ENCODE measurements around the gene CHRDL2. TPM values are rescaled to one million over a fixed set of nuclear protein-coding genes. Genes with fewer than 3 reads are reported as not detected.
"Not testable (repeated sequence)": the region's sequence is repeated elsewhere in the genome, so short reads cannot be mapped to it uniquely, and the experiment has no call there.

CHRDL2 gene
- total and polyA plus RNA-seq, 7 donors: 6.1 to 45.1 (median 14.6) TPM; not detected in 1

DNA sequence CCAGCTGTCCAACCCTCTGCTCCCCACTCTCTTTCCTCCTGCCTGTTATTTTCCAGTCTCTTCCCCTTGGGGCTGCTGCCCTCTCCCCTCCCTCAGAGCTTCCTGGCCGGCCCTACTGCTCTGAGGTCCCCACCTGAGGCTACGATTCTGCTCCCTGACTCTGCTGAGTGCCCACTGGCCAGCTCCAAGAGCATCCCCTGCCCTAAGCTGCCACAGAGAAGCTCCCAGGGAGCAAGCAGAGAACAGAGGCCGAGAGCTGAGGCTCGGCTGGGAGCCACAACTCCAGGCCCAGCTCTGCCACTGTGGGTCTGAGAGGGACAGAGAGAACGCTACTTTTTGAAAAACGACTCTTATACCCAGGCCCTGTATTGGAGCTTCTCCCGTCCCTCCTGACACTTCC is 61.1 kb downstream of the CHRDL2 start:
- WGBS, 2 donors: 95 to 98% methylated on average over 7 of the region's 7 CpGs
- H3K27me3 ChIP-seq: no peaks in the 10 kb centered on the region
- H3K4me3 ChIP-seq: no peak overlapping the region
- no peaks in the 10 kb centered on the region for H3K9me3 ChIP-seq
- no peaks in the 10 kb centered on the region for H3K36me3 ChIP-seq
- peak overlapping the region in 2 of 4 donors; percentile 10 to 13 for H3K27ac ChIP-seq
- TF ChIP-seq POLR2A (IDR thresholded peaks at IDR 0.05): no peak
- no peak for TF ChIP-seq POLR2AphosphoS5 (IDR thresholded peaks at IDR 0.05)
- TF ChIP-seq CTCF (IDR thresholded peaks at IDR 0.05): no peak
- TF ChIP-seq EP300 (IDR thresholded peaks at IDR 0.05): no peak
- intact Hi-C loops (cut with DNase I): no loop called here
- DNase-seq: no peak
- peaks cover 3 to 24% (median 22%) of the 10 kb centered on the region in 4 donors for H3K4me1 ChIP-seq

DNA sequence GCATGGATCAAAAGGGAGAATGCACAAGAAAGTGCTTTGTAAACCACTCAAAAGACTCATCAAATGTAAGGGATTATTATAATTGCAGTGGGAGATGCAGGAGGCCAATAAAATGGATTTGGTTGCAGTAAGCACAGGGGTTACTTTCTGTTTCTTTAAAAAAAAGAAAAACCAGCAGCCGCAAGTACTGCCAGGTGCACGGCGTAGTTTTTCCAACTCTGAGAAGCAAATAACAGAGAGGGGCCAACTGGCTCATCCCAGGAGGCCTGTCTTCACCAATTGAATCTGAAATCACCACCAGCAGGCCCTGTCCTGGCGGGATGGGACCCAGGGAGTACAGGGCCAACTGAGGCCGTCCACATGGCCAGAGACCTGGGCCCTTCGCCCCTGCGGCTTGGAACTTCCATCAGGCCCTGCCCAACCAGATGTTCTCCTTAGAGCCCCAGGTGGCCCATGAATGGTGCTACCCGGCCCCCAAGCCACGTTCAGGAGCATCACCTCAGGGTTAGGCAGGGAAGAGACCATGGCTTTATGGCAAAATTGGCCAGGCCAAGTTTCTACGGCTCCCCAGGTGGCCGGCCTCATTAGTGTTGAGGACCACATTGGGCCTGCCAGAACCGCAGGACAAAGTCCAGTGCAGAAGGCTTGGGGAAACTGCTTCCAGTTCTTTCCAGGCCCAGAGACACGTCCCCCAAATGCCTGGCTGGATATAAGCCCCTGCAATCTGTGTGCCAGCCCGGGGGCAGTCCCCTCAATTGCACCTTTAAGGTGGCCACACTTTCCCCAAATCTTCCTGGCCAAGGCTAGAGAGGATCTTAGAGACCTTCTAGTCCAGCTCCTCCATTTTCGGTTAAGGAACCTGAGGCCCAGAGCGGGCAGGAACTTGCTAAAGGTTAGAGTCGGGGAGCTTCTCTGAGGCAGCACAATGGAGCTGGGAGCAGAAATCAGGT is 61.7 kb downstream of the CHRDL2 start:
- WGBS, 2 donors: 93 to 95% methylated on average over 17 of the region's 17 CpGs
- Histone ChIP-seq H3K9me3 (no peaks in the 10 kb centered on the region), H3K36me3 (no peaks in the 10 kb centered on the region), H3K27ac (peak overlapping the region in 2 of 4 donors; percentile 10 to 13), H3K27me3 (no peaks in the 10 kb centered on the region), H3K4me1 (peaks cover 3 to 24% (median 22%) of the 10 kb centered on the region in 4 donors), H3K4me3 (no peak overlapping the region)
- TF ChIP-seq POLR2AphosphoS5 (IDR thresholded peaks at IDR 0.05) (no peak), CTCF (IDR thresholded peaks at IDR 0.05) (no peak), POLR2A (IDR thresholded peaks at IDR 0.05) (no peak), EP300 (IDR thresholded peaks at IDR 0.05) (no peak)
- intact Hi-C loops (cut with DNase I): no loop called here
- DNase-seq: no peak

GRCh38 chr11:74663315-74663714 is 67.9 kb downstream of the CHRDL2 start:
- no peak for TF ChIP-seq POLR2A (IDR thresholded peaks at IDR 0.05)
- no peak for TF ChIP-seq EP300 (IDR thresholded peaks at IDR 0.05)
- TF ChIP-seq CTCF (IDR thresholded peaks at IDR 0.05): no peak
- no peak for TF ChIP-seq POLR2AphosphoS5 (IDR thresholded peaks at IDR 0.05)
- no peak for DNase-seq
- intact Hi-C loops (cut with DNase I): no loop called here
- Histone ChIP-seq H3K9me3 (no peaks in the 10 kb centered on the region), H3K4me3 (no peak overlapping the region), H3K36me3 (no peaks in the 10 kb centered on the region), H3K27ac (no peak overlapping the region), H3K27me3 (no peaks in the 10 kb centered on the region), H3K4me1 (peaks cover 0 to 7% (median 2%) of the 10 kb centered on the region in 4 donors)
- 53 to 85% methylated on average over 1 of the region's 1 CpG for WGBS, 2 donors

DNA sequence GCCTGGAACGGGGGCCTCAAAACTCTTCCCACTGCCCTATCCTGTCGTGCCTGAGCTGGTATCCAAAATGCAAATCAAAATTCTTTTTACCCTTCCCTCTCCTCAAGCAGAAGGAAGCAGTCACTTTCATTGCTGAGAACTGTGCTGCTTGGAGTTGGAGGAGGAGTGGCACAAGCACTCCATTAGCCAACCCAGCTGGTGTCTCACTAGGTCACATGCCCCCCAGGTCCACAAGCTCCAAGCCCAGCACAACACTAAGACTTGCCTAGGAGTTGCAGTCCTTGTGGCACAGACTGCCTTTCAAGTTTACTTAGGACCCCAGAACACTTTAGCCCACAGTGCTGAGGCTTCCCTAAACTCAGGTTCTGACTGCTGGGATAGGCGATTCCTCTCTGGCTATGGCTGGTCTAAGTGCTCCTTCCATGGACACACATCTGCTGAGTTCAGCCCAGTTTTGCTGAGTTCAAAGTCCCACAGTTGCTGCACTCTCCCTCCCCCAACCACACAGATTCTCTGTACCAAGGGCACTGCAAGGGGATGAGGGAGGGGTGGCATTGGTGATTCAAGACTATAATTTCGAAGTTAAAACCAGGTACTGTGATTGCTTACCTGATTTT is 68.6 kb downstream of the CHRDL2 start:
- DNase-seq: no peak
- Histone ChIP-seq H3K4me3 (no peak overlapping the region), H3K36me3 (no peaks in the 10 kb centered on the region), H3K4me1 (peaks cover 0 to 7% (median 2%) of the 10 kb centered on the region in 4 donors), H3K9me3 (no peaks in the 10 kb centered on the region), H3K27me3 (no peaks in the 10 kb centered on the region), H3K27ac (no peak overlapping the region)
- WGBS, 2 donors: 97 to 98% methylated on average over 4 of the region's 4 CpGs
- TF ChIP-seq POLR2A (IDR thresholded peaks at IDR 0.05): no peak
- no peak for TF ChIP-seq EP300 (IDR thresholded peaks at IDR 0.05)
- TF ChIP-seq POLR2AphosphoS5 (IDR thresholded peaks at IDR 0.05): no peak
- no peak for TF ChIP-seq CTCF (IDR thresholded peaks at IDR 0.05)
- intact Hi-C loops (cut with DNase I): no loop called here

GRCh38 chr11:74659124-74659523 is 72.1 kb downstream of the CHRDL2 start:
- intact Hi-C loops (cut with DNase I); H3K4me1 ChIP-seq; H3K27me3 ChIP-seq; DNase-seq; H3K9me3 ChIP-seq; H3K4me3 ChIP-seq; H3K36me3 ChIP-seq; H3K27ac ChIP-seq: not testable (repeated sequence)
- 84 to 86% methylated on average over 4 of the region's 4 CpGs for WGBS, 2 donors
